IPS-20b (cell line): ENCODE measurements around the gene KCNJ12.

ENCODE experiments used
- H3K27ac ChIP-seq: one replicate; pipeline ENCODE4 v1.5.1; 2013; ENCODE audit warnings: low read length
- H3K27me3 ChIP-seq: 2 replicates; pipeline ENCODE4 v1.6.1; 2013; ENCODE audit warnings: mild to moderate bottlenecking, low read length, inconsistent platforms; ENCODE audit not compliant: insufficient read depth
- H3K36me3 ChIP-seq: 2 replicates; pipeline ENCODE4 v1.6.1; 2013; ENCODE audit warnings: low read depth, mild to moderate bottlenecking, inconsistent platforms, low read length, moderate library complexity; ENCODE audit not compliant: insufficient read depth
- H3K4me1 ChIP-seq: 2 replicates; pipeline ENCODE4 v1.6.1; 2013; ENCODE audit warnings: mild to moderate bottlenecking, control low read depth, inconsistent platforms, low read length, moderate library complexity; ENCODE audit not compliant: insufficient read depth
- H3K4me3 ChIP-seq: 2 replicates; pipeline ENCODE4 v1.5.1; 2013; ENCODE audit warnings: mild to moderate bottlenecking, low read length, inconsistent platforms
- H3K9ac ChIP-seq: 2 replicates; pipeline ENCODE4 v1.6.1; 2013; ENCODE audit warnings: low read depth, mild to moderate bottlenecking, inconsistent platforms, low read length, moderate library complexity
- H3K9me3 ChIP-seq: 2 replicates; pipeline ENCODE4 v1.6.1; 2013; ENCODE audit warnings: mild to moderate bottlenecking, low read depth, low read length, inconsistent platforms; ENCODE audit not compliant: insufficient read depth

KCNJ12 gene

DNA sequence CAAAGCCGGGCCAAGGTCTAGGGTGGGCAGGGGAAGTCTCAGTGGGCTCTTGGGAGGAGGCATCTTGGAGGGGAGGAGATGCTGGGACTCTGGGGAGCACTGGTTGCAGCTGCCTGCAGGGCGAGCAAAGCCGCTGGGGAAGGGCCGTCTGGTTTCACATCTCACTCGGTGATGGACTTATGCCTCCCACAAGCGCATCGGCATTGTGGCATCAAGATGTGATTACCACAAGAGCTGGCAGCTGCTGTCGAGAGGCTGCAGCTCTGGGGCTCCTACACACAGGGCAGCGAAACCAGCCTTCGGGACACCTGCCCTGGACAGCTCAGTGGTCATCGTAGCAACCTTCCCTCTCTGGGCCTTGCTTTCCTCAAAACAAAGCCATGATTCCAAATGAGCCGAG lies 3.1 kb upstream of the KCNJ12 start:
- Histone ChIP-seq H3K9me3 (no peaks in the 10 kb centered on the region), H3K4me3 (no peak overlapping the region), H3K27me3 (peaks cover 55% of the 10 kb centered on the region), H3K9ac (no peak overlapping the region), H3K36me3 (no peaks in the 10 kb centered on the region), H3K4me1 (peaks cover 18% of the 10 kb centered on the region; the same call in 1 of the 2 replicates), H3K27ac (no peak overlapping the region)

DNA sequence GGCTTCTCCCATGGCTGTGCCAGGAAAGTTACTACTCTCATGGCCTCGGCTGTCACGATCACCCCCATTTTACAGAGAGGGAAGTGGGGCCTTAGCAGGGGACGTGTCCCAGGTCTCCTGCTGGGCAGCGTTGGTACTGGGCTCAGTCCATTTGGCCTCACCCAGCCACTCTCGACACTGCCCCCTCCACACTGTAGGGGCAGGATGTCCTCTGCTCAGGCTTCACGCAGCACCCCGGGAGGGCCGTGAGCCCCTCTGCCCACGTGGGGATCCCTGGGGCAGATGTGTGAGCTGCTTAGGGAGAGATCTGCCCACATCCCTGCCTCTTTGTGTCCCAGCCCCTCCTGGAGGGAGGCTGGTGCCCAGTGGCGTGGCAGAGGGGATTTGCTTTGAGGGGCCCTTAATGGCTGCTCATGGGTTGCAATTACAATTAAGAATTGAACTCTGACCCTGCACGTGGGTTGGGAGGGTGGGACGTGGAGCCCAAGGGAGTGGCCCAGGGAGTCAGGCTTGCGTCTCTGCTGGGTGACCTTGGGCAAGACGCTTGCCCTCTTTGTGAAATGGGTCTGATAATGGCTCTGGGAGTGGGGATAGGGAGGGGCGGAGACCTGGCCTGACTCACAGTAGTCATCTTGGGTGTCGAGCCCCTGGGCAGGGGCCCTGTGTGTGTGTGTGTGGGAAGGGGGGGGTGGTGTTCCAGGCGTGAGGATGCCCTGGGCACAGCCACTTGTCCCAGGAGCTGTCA lies 2.3 kb upstream of the KCNJ12 start:
- Histone ChIP-seq H3K4me1 (peaks cover 18% of the 10 kb centered on the region; the same call in 1 of the 2 replicates), H3K4me3 (no peak overlapping the region)

DNA sequence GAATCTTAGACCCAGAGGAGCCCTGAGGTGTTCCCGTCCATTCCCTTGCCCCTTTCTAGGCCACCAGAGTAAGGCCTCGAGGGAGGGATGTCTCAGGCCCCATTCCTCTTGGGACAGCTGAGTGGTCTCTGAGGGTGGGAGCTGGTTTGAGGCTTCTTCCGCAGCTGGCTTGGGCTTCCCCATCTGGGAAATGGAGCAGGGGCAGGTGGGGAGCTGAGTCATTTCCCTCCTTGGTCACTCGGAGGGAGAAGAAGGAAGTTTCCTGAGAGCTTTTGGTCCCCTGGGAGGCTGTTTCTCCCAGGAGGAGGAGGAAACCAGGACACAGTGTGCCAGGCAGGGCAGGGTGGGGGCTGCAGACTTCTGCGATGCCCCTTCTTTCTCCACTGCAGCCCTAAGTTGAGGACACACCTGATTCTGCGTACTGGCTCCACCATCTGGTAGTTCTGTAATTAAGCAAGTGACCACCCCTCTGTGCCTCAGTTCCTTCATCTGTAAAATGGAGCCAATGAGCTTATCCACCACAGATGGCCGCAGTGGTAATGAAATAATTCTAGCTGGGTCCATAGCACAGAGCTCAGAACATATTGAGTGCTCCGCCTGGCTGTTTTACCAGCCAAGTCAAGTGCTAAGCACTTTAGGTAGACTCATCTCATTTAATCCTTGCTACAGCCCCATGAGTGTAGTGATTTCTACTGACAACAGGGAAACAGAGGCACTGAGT lies 1.6 kb upstream of the KCNJ12 start:
- no peak overlapping the region for H3K4me3 ChIP-seq
- no peak overlapping the region for H3K9ac ChIP-seq

More for the DNA sequence above, 2.3 kb upstream of the KCNJ12 start:
- Histone ChIP-seq H3K27me3 (peaks cover 63% of the 10 kb centered on the region), H3K27ac (no peak overlapping the region), H3K36me3 (no peaks in the 10 kb centered on the region), H3K9me3 (no peaks in the 10 kb centered on the region), H3K9ac (no peak overlapping the region)

DNA sequence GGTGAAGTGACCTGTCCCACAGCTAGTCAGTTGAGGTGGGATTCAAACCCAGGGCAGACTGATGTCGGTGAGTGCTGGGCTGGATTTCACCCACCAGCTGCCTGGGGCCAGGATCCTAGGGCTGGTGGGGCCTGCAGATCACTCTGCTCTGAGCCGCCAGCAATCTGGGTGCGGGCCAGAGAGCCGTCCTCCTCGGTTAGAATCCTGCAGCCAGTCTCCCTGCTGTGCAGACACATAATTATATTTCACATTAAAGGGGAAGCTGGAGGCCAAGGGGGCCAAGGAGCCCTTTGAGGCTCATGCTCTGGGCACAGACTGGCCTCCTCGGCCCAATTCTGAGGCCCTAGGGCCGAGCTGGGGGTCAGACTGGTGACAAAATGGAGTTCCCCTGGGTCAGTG lies 996 bp upstream of the KCNJ12 start:
- H3K27me3 ChIP-seq = peaks cover 69% of the 10 kb centered on the region
- no peak overlapping the region for H3K4me3 ChIP-seq
- H3K4me1 ChIP-seq = peaks cover 17% of the 10 kb centered on the region; the same call in 1 of the 2 replicates
- H3K27ac ChIP-seq = no peak overlapping the region
- no peaks in the 10 kb centered on the region for H3K36me3 ChIP-seq
- H3K9ac ChIP-seq = no peak overlapping the region
- H3K9me3 ChIP-seq = no peaks in the 10 kb centered on the region

More for the DNA sequence above, 1.6 kb upstream of the KCNJ12 start:
- Histone ChIP-seq H3K27ac (no peak overlapping the region), H3K9me3 (no peaks in the 10 kb centered on the region), H3K4me1 (peaks cover 18% of the 10 kb centered on the region; the same call in 1 of the 2 replicates), H3K27me3 (peaks cover 69% of the 10 kb centered on the region), H3K36me3 (no peaks in the 10 kb centered on the region)

DNA sequence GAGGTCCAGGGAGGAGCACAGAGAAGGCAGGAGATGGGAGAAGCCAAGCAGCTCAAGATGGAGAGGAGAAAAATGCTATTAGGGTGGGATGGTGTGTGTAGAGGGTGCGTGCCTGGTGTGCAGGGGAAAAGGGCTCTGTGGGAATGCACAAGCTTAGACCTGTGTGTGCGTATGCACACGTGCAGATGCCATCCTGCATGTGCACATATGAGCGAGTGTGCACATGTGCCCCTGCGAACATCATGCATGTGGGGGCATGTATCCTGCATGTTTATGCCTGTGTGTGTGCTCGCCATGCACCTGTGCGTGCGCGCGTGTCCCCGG lies 438 bp upstream of the KCNJ12 start:
- no peaks in the 10 kb centered on the region for H3K36me3 ChIP-seq
- H3K9ac ChIP-seq = no peak overlapping the region
- peaks cover 14% of the 10 kb centered on the region; the same call in 1 of the 2 replicates for H3K4me1 ChIP-seq
- H3K27me3 ChIP-seq = peaks cover 69% of the 10 kb centered on the region
- no peaks in the 10 kb centered on the region for H3K9me3 ChIP-seq
- H3K27ac ChIP-seq = no peak overlapping the region
- peak overlapping the region; percentile 62; the same call in 1 of the 2 replicates for H3K4me3 ChIP-seq

DNA sequence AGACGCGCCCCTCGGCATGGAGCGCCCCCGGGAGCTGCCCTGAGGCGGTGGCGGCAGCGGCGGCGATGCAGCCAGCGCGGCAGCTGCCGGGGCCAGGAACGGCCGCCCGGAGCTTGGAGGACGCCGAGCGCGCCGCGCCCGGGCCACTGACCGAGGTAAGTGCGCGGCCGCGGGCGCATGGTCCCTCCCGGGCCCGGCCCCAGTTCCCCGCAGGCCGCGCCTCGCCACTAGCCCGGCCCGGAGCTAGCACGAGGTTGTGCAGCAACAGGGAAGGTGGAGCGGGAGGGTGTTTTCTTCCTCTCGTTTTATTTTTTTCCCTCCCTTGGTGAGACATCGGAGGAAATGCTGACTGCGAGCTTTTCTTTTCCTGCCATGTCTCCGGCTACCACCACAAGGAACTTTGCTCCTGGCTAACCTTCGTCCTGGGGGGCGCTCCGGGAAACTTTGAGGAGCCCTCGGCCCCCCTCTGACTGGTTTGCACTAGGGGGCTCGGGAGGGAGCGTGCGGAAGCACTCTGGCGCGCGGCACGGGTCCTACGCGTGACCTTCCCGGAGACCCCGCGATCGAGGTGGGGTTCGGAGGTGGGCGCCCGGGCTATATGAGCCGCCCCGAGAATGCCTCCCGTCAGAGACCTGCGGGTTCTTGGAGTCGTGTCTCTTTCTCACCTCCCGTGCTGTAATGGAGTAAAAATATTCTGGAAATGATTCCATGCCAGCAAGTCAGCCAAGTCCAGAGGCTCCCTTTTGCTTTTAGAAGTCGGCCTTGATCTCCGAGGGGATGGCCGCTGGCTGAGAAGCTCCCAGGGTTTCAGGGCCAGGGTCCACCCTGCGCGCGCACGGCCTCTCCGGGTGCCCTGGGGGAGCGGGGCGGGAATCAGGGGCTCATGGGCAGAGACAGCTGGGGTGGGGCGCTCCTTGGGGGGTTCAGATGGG lies 868 bp downstream of the KCNJ12 start:
- Histone ChIP-seq H3K9me3 (no peaks in the 10 kb centered on the region), H3K4me3 (peak overlapping the region; percentile 62), H3K9ac (no peak overlapping the region; the same call in 1 of the 2 replicates), H3K36me3 (no peaks in the 10 kb centered on the region), H3K27me3 (peaks cover 69% of the 10 kb centered on the region), H3K4me1 (peaks cover 5% of the 10 kb centered on the region; the same call in 1 of the 2 replicates), H3K27ac (no peak overlapping the region)

DNA sequence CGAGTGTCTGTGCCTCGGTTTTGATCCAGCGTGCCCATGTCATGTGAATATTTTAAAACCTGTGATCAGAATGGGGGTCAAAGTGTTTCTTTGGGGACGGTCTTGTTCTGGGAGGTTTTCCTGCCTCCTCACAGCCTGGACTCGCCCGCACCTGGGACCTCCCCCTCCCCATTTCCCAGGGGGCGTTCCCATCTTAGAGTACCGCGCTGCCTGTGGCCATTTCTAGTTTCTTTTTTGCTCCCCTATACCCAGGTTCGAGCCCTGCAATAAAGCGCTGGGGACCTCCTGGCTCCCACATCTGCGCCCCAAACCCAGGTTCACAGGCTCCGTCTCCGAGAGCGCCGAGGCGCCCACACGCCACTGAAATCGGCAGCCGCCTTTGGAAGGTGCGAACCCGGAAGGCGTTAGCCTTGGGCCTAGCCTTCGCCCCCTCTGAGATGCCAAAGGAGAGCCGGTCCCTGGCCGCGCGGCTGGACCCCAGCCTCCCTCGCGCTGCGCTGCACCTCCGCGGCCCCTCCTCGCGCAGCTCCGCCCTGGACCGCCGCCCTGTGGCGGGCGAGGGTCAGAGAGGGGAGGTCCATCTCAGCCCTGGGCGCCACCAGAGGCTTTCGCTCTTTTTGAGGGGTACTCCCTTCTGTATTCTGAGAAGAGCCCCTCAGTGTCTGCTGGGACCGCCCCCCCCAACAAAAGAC lies 1.7 kb downstream of the KCNJ12 start:
- Histone ChIP-seq H3K9me3 (no peaks in the 10 kb centered on the region), H3K27me3 (peaks cover 63% of the 10 kb centered on the region), H3K4me3 (peak overlapping the region; percentile 62), H3K36me3 (no peaks in the 10 kb centered on the region), H3K9ac (no peak overlapping the region; the same call in 1 of the 2 replicates), H3K27ac (no peak overlapping the region), H3K4me1 (peaks cover 5% of the 10 kb centered on the region; the same call in 1 of the 2 replicates)

DNA sequence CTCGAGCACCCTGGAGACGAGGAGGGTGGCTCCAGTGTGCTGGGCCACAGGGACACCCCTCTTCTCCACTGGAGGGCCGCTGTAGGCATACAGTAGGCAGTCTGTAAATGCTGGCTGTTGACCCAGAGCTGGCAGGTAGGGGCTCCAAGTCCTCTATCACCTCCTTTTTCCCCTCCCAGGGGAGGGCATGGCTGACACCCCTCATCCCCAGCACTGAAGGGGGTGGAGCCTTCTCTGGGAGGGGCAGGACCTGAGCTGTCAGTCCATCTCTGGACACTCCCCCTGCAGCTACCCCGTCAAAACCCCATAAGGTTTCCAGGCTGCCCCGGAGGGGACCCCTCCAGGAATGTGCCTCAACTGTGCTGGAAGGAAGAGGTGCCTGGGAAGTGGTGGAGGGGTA lies 2.4 kb downstream of the KCNJ12 start:
- H3K36me3 ChIP-seq = no peaks in the 10 kb centered on the region
- no peak overlapping the region for H3K9ac ChIP-seq
- peak overlapping the region; percentile 62; the same call in 1 of the 2 replicates for H3K4me3 ChIP-seq
- H3K27ac ChIP-seq = no peak overlapping the region
- peaks cover 5% of the 10 kb centered on the region; the same call in 1 of the 2 replicates for H3K4me1 ChIP-seq
- peaks cover 56% of the 10 kb centered on the region for H3K27me3 ChIP-seq
- H3K9me3 ChIP-seq = no peaks in the 10 kb centered on the region

DNA sequence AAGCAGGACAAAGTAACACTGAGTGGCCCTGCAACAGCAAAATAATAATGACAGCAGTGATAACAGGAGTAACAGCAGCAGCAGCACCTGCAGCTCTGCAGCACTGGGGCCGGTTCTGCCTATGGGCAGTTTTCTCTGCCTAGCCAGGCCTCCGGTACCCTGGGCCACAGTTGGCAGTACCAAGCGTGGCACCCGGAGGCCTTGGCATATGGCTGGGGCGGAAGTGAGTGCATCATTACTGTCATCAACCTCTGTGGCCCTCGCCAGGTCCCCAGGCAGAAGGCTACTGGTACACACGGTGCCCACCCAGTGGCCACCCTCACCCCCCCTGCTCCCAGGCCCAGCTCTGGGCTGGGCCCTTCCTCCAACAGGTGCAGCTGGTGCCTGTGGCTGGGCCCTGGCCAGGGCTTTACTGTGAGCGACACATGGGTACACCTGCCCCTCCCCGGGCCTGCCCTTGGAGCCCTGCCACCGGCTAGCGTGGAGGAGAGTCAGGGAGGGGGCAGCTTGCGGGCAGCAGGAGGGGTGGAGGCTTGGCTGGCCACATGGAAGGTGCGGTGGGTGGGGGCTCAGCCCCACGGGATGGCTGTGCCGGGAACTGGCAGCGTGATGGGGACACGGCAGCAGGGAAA lies 3.0 kb downstream of the KCNJ12 start:
- Histone ChIP-seq H3K4me1 (peaks cover 5% of the 10 kb centered on the region; the same call in 1 of the 2 replicates), H3K9ac (no peak overlapping the region), H3K36me3 (no peaks in the 10 kb centered on the region), H3K27ac (no peak overlapping the region), H3K4me3 (no peak overlapping the region), H3K9me3 (no peaks in the 10 kb centered on the region), H3K27me3 (peaks cover 52% of the 10 kb centered on the region)

DNA sequence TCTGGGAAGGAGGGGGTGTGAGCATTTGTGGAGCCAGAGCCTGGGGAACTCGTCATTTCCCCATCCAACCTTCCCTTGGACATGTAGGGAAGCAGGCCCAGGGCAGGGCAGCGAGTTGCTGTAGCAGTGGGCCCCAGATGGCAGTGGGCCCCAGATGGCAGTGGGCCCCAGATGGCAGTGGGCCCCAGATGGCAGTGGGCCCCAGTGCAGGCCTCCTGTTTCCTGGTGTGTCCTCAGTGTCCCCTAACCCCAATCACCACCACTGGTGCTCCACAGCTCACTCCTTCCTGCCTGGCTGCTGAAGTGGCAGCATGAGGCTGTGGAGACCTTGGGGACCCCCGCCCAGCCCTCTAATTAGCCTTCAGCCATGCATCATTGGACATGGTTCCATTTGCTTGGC lies 4.5 kb downstream of the KCNJ12 start:
- Histone ChIP-seq H3K36me3 (no peaks in the 10 kb centered on the region), H3K27me3 (peaks cover 38% of the 10 kb centered on the region), H3K4me3 (no peak overlapping the region), H3K9ac (no peak overlapping the region), H3K9me3 (no peaks in the 10 kb centered on the region), H3K27ac (no peak overlapping the region), H3K4me1 (peaks cover 5% of the 10 kb centered on the region; the same call in 1 of the 2 replicates)
